ENCODE results near the gene EDN3.

The EDN3 gene

GRCh38 chr20:59300333-59301081 is at the start of gene EDN3:
EDN3 (plus strand) TSS chr20:59300611; CDS start chr20:59300813, 202 bp downstream.
- no peak for DNase-seq

GRCh38 chr20:59253325-59253724 is 47.1 kb upstream of the EDN3 start:
- DNase-seq: peak; percentile 30

- peak; percentile 38 for DNase-seq
Observed at GRCh38 chr20:59253779-59254319, 46.6 kb upstream of the EDN3 start.

- no peak for DNase-seq
Observed at GRCh38 chr20:59255256-59255655, 45.2 kb upstream of the EDN3 start.

GRCh38 chr20:59258221-59258621 is 42.2 kb upstream of the EDN3 start:
- DNase-seq: peak; percentile 12

- no peak for DNase-seq
Observed at GRCh38 chr20:59259946-59260345, 40.5 kb upstream of the EDN3 start.

- DNase-seq: no peak
Observed at GRCh38 chr20:59265298-59265697, 35.1 kb upstream of the EDN3 start.

GRCh38 chr20:59268870-59269269 is 31.5 kb upstream of the EDN3 start:
- DNase-seq: no peak

- DNase-seq: peak; percentile 6
Observed at GRCh38 chr20:59269411-59270025, 30.9 kb upstream of the EDN3 start.

- DNase-seq: no peak
Observed at GRCh38 chr20:59270380-59270779, 30.0 kb upstream of the EDN3 start.

- no peak for DNase-seq
Observed at GRCh38 chr20:59273739-59274357, 26.6 kb upstream of the EDN3 start.

GRCh38 chr20:59276938-59277337 is 23.5 kb upstream of the EDN3 start:
- DNase-seq: no peak

- no peak for DNase-seq
Observed at GRCh38 chr20:59284470-59284869, 15.9 kb upstream of the EDN3 start.

GRCh38 chr20:59289994-59290393 is 10.4 kb upstream of the EDN3 start:
- no peak for DNase-seq

GRCh38 chr20:59291740-59292383 is 8.5 kb upstream of the EDN3 start:
- no peak for DNase-seq

- no peak for DNase-seq
Observed at GRCh38 chr20:59295531-59295930, 4.9 kb upstream of the EDN3 start.

- no peak for DNase-seq
Observed at GRCh38 chr20:59297686-59298085, 2.7 kb upstream of the EDN3 start.

- no peak for DNase-seq
Observed at GRCh38 chr20:59299945-59300332, 472 bp upstream of the EDN3 start.

GRCh38 chr20:59301343-59302007 is 1.1 kb downstream of the EDN3 start:
- DNase-seq: no peak

- DNase-seq: no peak
Observed at GRCh38 chr20:59305908-59306655, 5.7 kb downstream of the EDN3 start.

GRCh38 chr20:59307270-59307669 is 6.9 kb downstream of the EDN3 start:
- DNase-seq: no peak
